ENCODE results near the gene ADAT1. TPM values are rescaled to one million over a fixed set of nuclear protein-coding genes. Genes with fewer than 3 reads are reported as not detected.

ADAT1 gene
- polyA plus RNA-seq, 1 of the 3 experiments (the other 2 are of a cell fraction) = 51.1 TPM

DNA sequence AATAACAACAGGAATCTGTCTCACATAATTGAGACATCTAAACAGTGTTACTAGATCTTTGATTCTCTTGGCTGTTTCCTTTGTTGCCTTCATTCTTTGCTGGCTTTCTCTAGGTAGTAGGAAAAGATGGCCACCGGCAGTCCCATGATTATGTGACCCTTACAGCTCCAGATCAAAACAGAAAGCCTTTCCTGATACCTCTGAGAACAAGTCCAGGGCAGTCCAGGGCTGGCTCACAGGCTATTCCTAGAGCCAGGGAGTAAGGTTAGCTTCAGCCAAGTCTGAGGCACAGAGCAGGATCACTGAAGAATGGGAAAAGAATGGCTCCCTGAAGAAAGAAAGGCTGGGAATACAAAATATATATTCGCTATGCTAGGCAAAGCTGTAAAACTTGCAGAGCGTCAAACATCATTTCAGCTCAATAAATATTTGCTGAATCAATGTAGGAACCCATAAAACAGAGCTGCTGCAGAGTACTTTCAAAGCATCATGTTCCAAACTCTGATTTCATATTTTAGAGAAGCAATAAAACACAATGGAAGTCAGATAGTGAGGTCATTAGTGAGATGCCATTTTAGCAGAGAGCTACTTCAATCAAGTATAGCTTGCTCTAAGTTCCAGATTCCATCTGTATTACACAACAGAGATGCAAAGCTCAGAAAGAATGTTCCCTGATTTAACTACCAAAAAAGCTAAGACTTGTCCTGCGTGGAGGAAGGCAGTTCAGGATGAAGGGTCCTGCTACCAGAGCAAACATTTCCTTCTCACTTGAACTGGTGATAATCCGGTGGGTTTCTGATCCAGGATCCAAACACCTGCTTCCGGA, 23.4 kb downstream of the ADAT1 start:
- H3F3A ChIP-seq (replicated peaks; ENCODE audit: insufficient read depth) = peaks cover 2% of the 10 kb centered on the region
- ChIA-PET POLR2A (no interaction called here), CTCF (interaction anchor here (1.2 kb wide), 1 partner anchor 42 kb away, joined by 3 read pairs; no protein-coding TSS in a partner anchor)
- no peak for DNase-seq
- 94% methylated on average over 6 of the region's 6 CpGs for WGBS (ENCODE audit: low lambda C conversion rate)
- no peak overlapping the region; a peak in 1 of 4 replicates for H3K4me3 ChIP-seq (ENCODE audit: low read depth in 2 of 2, low read length in 1 of 2)
- H3K9me3 ChIP-seq = no peaks in the 10 kb centered on the region
- no peak overlapping the region for H3K4me2 ChIP-seq
- H2AFZ ChIP-seq (ENCODE audit: low read depth) = no peak overlapping the region
- no peaks in the 10 kb centered on the region for H3K27me3 ChIP-seq (ENCODE audit: insufficient read depth)
- TF ChIP-seq CHD2 (IDR thresholded peaks at IDR 0.05; ENCODE audit: low read length, partially characterized antibody) (no peak), GABPA (IDR thresholded peaks at IDR 0.05; ENCODE audit: low read depth) (no peak), POLR2AphosphoS5 (IDR thresholded peaks at IDR 0.05; ENCODE audit: low read depth, low read length) (no peak), SMC3 (IDR thresholded peaks at IDR 0.05; ENCODE audit: low read depth, low read length) (no peak), NRF1 (IDR thresholded peaks at IDR 0.05; ENCODE audit: low read depth, low read length) (no peak), GATA2 (CRISPR knock-in tag; IDR thresholded peaks at IDR 0.05) (no peak), MXI1 (IDR thresholded peaks at IDR 0.05; ENCODE audit: low read depth, low read length) (no peak), TAF1 (IDR thresholded peaks at IDR 0.05; ENCODE audit: borderline replicate concordance, low read depth, low read length) (no peak), FOXM1 (IDR thresholded peaks at IDR 0.05; ENCODE audit: low read depth) (no peak), FOXJ3 (CRISPR knock-in tag; IDR thresholded peaks at IDR 0.05) (no peak)
- TF ChIP-seq, protein P1, sequence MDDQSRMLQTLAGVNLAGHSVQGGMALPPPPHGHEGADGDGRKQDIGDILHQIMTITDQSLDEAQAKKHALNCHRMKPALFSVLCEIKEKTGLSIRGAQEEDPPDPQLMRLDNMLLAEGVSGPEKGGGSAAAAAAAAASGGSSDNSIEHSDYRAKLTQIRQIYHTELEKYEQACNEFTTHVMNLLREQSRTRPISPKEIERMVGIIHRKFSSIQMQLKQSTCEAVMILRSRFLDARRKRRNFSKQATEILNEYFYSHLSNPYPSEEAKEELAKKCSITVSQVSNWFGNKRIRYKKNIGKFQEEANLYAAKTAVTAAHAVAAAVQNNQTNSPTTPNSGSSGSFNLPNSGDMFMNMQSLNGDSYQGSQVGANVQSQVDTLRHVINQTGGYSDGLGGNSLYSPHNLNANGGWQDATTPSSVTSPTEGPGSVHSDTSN (IDR thresholded peaks at IDR 0.05) = no peak
- TF ChIP-seq, protein P2, sequence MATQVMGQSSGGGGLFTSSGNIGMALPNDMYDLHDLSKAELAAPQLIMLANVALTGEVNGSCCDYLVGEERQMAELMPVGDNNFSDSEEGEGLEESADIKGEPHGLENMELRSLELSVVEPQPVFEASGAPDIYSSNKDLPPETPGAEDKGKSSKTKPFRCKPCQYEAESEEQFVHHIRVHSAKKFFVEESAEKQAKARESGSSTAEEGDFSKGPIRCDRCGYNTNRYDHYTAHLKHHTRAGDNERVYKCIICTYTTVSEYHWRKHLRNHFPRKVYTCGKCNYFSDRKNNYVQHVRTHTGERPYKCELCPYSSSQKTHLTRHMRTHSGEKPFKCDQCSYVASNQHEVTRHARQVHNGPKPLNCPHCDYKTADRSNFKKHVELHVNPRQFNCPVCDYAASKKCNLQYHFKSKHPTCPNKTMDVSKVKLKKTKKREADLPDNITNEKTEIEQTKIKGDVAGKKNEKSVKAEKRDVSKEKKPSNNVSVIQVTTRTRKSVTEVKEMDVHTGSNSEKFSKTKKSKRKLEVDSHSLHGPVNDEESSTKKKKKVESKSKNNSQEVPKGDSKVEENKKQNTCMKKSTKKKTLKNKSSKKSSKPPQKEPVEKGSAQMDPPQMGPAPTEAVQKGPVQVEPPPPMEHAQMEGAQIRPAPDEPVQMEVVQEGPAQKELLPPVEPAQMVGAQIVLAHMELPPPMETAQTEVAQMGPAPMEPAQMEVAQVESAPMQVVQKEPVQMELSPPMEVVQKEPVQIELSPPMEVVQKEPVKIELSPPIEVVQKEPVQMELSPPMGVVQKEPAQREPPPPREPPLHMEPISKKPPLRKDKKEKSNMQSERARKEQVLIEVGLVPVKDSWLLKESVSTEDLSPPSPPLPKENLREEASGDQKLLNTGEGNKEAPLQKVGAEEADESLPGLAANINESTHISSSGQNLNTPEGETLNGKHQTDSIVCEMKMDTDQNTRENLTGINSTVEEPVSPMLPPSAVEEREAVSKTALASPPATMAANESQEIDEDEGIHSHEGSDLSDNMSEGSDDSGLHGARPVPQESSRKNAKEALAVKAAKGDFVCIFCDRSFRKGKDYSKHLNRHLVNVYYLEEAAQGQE (IDR thresholded peaks at IDR 0.05; ENCODE audit: low read depth, low read length) = no peak
- TF ChIP-seq, protein P3, sequence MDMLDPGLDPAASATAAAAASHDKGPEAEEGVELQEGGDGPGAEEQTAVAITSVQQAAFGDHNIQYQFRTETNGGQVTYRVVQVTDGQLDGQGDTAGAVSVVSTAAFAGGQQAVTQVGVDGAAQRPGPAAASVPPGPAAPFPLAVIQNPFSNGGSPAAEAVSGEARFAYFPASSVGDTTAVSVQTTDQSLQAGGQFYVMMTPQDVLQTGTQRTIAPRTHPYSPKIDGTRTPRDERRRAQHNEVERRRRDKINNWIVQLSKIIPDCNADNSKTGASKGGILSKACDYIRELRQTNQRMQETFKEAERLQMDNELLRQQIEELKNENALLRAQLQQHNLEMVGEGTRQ (IDR thresholded peaks at IDR 0.05; ENCODE audit: borderline replicate concordance, low read depth, low read length) = no peak
- TF ChIP-seq, protein P4, sequence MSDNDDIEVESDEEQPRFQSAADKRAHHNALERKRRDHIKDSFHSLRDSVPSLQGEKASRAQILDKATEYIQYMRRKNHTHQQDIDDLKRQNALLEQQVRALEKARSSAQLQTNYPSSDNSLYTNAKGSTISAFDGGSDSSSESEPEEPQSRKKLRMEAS (IDR thresholded peaks at IDR 0.05; ENCODE audit: low read depth) = no peak
- H4K20me1 ChIP-seq (ENCODE audit: insufficient read depth) = no peaks in the 10 kb centered on the region
- H3K9ac ChIP-seq = no peak overlapping the region
- H3K4me1 ChIP-seq (ENCODE audit: control insufficient read depth in 1 of 2, insufficient read depth in 2 of 2, low read depth in 1 of 2, low read length in 1 of 2) = peaks cover 3 to 4% of the 10 kb centered on the region in 2 experiments; a peak in 1 of 4 replicates
- H3K36me3 ChIP-seq (replicated peaks in 1 of 2; ENCODE audit: control insufficient read depth in 1 of 2, insufficient read depth in 2 of 2, low read length in 1 of 2) = peaks cover 50 to 63% of the 10 kb centered on the region in 2 experiments
- no peaks in the 10 kb centered on the region for H3K9me2 ChIP-seq
- H3K79me2 ChIP-seq (ENCODE audit: insufficient read depth) = no peaks in the 10 kb centered on the region
- no peak overlapping the region for H3K27ac ChIP-seq (ENCODE audit: low read depth in 2 of 2, low read length in 1 of 2)
